ENCODE measurements around the gene EPS8L1.

The EPS8L1 gene

GRCh38 chr19:55136399-55137102 lies 60.9 kb downstream of the EPS8L1 start:
- no peak overlapping the region for H3K4me3 ChIP-seq (ENCODE audit: low read depth, low read length)
- TF ChIP-seq CTCF (IDR thresholded peaks at IDR 0.05; ENCODE audit: control insufficient read depth, extremely low read depth, insufficient read depth): no peak
- DNase-seq (ENCODE audit: low read depth): no peak

All from LNCaP clone FGC (cell line).